ENCODE results near the gene GPR141.

Gene GPR141

GRCh38 chr7:37707754-37708485 is 24.4 kb downstream of the GPR141 start:
- no peaks in the 10 kb centered on the region for H3K27me3 ChIP-seq
- no peaks in the 10 kb centered on the region for H3K9me3 ChIP-seq
- no peaks in the 10 kb centered on the region for H3K36me3 ChIP-seq
- H3K4me1 ChIP-seq (ENCODE audit: control insufficient read depth in 1 of 2, insufficient read depth in 1 of 2, low read depth in 1 of 2, low read length in 1 of 2), result peaks cover 93 to 100% of the 10 kb centered on the region in 2 experiments
- H3K27ac ChIP-seq, result peak overlapping the region; percentile 90
- H3K4me3 ChIP-seq (ENCODE audit: low read depth in 1 of 2, low read length in 1 of 2), result no peak overlapping the region
- no peak for TF ChIP-seq CTCF (IDR thresholded peaks at IDR 0.05)

GRCh38 chr7:37709631-37710509 is 26.3 kb downstream of the GPR141 start:
- no peaks in the 10 kb centered on the region for H3K36me3 ChIP-seq

GRCh38 chr7:37713613-37714012 is 30.0 kb downstream of the GPR141 start:
- peaks cover 99 to 100% of the 10 kb centered on the region in 2 experiments for H3K4me1 ChIP-seq (ENCODE audit: control insufficient read depth in 1 of 2, insufficient read depth in 1 of 2, low read depth in 1 of 2, low read length in 1 of 2)

More at GRCh38 chr7:37709631-37710509, 26.3 kb downstream of the GPR141 start:
- no peaks in the 10 kb centered on the region for H3K9me3 ChIP-seq
- TF ChIP-seq CTCF (IDR thresholded peaks at IDR 0.05), result no peak
- no peaks in the 10 kb centered on the region for H3K27me3 ChIP-seq
- H3K4me1 ChIP-seq (ENCODE audit: control insufficient read depth in 1 of 2, insufficient read depth in 1 of 2, low read depth in 1 of 2, low read length in 1 of 2), result peaks cover 98 to 100% of the 10 kb centered on the region in 2 experiments
- H3K27ac ChIP-seq, result peak overlapping the region; percentile 90
- H3K4me3 ChIP-seq (ENCODE audit: low read depth in 1 of 2, low read length in 1 of 2), result peak overlapping the region in 1 of 2 experiments; percentile 1

GRCh38 chr7:37714606-37715005 is 31.0 kb downstream of the GPR141 start:
- Histone ChIP-seq H3K27me3 (no peaks in the 10 kb centered on the region), H3K36me3 (no peaks in the 10 kb centered on the region), H3K4me3 (ENCODE audit: low read depth in 1 of 2, low read length in 1 of 2) (peak overlapping the region; percentile 28 to 29), H3K9me3 (no peaks in the 10 kb centered on the region), H3K4me1 (ENCODE audit: control insufficient read depth in 1 of 2, insufficient read depth in 1 of 2, low read depth in 1 of 2, low read length in 1 of 2) (peaks cover 99 to 100% of the 10 kb centered on the region in 2 experiments), H3K27ac (peak overlapping the region; percentile 90)
- no peak for TF ChIP-seq CTCF (IDR thresholded peaks at IDR 0.05)

More at GRCh38 chr7:37713613-37714012, 30.0 kb downstream of the GPR141 start:
- no peak for TF ChIP-seq CTCF (IDR thresholded peaks at IDR 0.05)
- Histone ChIP-seq H3K9me3 (no peaks in the 10 kb centered on the region), H3K27me3 (no peaks in the 10 kb centered on the region), H3K27ac (peak overlapping the region; percentile 90), H3K4me3 (ENCODE audit: low read depth in 1 of 2, low read length in 1 of 2) (peak overlapping the region in 1 of 2 experiments; percentile 29), H3K36me3 (no peaks in the 10 kb centered on the region)

GRCh38 chr7:37718585-37718984 is 35.0 kb downstream of the GPR141 start:
- H3K27ac ChIP-seq, result peak overlapping the region; percentile 90
- no peaks in the 10 kb centered on the region for H3K36me3 ChIP-seq
- H3K9me3 ChIP-seq, result no peaks in the 10 kb centered on the region
- H3K27me3 ChIP-seq, result no peaks in the 10 kb centered on the region
- TF ChIP-seq CTCF (IDR thresholded peaks at IDR 0.05), result no peak
- peaks cover 94 to 100% of the 10 kb centered on the region in 2 experiments for H3K4me1 ChIP-seq (ENCODE audit: control insufficient read depth in 1 of 2, insufficient read depth in 1 of 2, low read depth in 1 of 2, low read length in 1 of 2)
- H3K4me3 ChIP-seq (ENCODE audit: low read depth in 1 of 2, low read length in 1 of 2), result no peak overlapping the region

All from neutrophil (primary cell).